Osteocyte (in vitro differentiated cells): ENCODE data around the gene ST14. TPM values are rescaled to one million over a fixed set of nuclear protein-coding genes. Genes with fewer than 3 reads are reported as not detected.
"Not testable (repeated sequence)": the region's sequence is repeated elsewhere in the genome, so short reads cannot be mapped to it uniquely, and the experiment has no call there.

Experiments
- DNase-seq: peaks from one replicate; pipeline ENCODE4 v3.0.0; 2021; ENCODE audit warnings: mixed read lengths; ENCODE audit not compliant: unreplicated experiment; ENCODE audit errors: extremely low spot score
- H3K27ac Mint-ChIP-seq: one replicate; pipeline ENCODE4 v1.8.0; 2021; ENCODE audit warnings: mild to moderate bottlenecking, mixed read lengths; ENCODE audit not compliant: unreplicated experiment
- H3K27me3 Mint-ChIP-seq: one replicate; pipeline ENCODE4 v1.8.0; 2021; ENCODE audit warnings: mixed read lengths; ENCODE audit not compliant: unreplicated experiment
- H3K36me3 Mint-ChIP-seq: one replicate; pipeline ENCODE4 v1.8.0; 2021; ENCODE audit warnings: mixed read lengths; ENCODE audit not compliant: unreplicated experiment
- H3K4me1 Mint-ChIP-seq: one replicate; pipeline ENCODE4 v1.8.0; 2021; ENCODE audit warnings: mixed read lengths; ENCODE audit not compliant: unreplicated experiment
- H3K4me3 Mint-ChIP-seq: one replicate; pipeline ENCODE4 v1.8.0; 2021; ENCODE audit warnings: mild to moderate bottlenecking, moderate library complexity, mixed read lengths; ENCODE audit not compliant: unreplicated experiment
- H3K9me3 Mint-ChIP-seq: one replicate; pipeline ENCODE4 v1.8.0; 2021; ENCODE audit warnings: mixed read lengths; ENCODE audit not compliant: unreplicated experiment
- CTCF ChIP-seq: fragments of 200-600 bp; sonication (generic); IDR thresholded peaks from 2 replicates; pipeline ENCODE4 v1.5.0; 2021; ENCODE audit warnings: antibody characterized with exemption, mild to moderate bottlenecking, moderate library complexity
- total RNA-seq: library from RNA; stranded (reverse); gene quantifications from 2 replicates; pipeline ENCODE4 v1.2.1, GENCODE V29; 2021

Gene ST14
- total RNA-seq, 1 donor from 2014 or later, result not detected

- TF ChIP-seq CTCF, result no peak
- no peak for DNase-seq
- no peaks in the 10 kb centered on the region for H3K27me3 Mint-ChIP-seq
- no peak overlapping the region for H3K27ac Mint-ChIP-seq
- no peak overlapping the region for H3K4me3 Mint-ChIP-seq
- H3K4me1 Mint-ChIP-seq, result peaks cover 6% of the 10 kb centered on the region
- peaks cover 3% of the 10 kb centered on the region for H3K36me3 Mint-ChIP-seq
- no peaks in the 10 kb centered on the region for H3K9me3 Mint-ChIP-seq
Measured at GRCh38 chr11:130246270-130246669, 86.7 kb downstream of the ST14 start.

- peaks cover 5% of the 10 kb centered on the region for H3K36me3 Mint-ChIP-seq
- DNase-seq, result no peak
- H3K4me1 Mint-ChIP-seq, result peaks cover 6% of the 10 kb centered on the region
- TF ChIP-seq CTCF, result no peak
- H3K27me3 Mint-ChIP-seq, result no peaks in the 10 kb centered on the region
- no peak overlapping the region for H3K4me3 Mint-ChIP-seq
- peaks cover under 1% of the 10 kb centered on the region for H3K9me3 Mint-ChIP-seq
- no peak overlapping the region for H3K27ac Mint-ChIP-seq
Measured at GRCh38 chr11:130246738-130247137, 87.2 kb downstream of the ST14 start.

DNA sequence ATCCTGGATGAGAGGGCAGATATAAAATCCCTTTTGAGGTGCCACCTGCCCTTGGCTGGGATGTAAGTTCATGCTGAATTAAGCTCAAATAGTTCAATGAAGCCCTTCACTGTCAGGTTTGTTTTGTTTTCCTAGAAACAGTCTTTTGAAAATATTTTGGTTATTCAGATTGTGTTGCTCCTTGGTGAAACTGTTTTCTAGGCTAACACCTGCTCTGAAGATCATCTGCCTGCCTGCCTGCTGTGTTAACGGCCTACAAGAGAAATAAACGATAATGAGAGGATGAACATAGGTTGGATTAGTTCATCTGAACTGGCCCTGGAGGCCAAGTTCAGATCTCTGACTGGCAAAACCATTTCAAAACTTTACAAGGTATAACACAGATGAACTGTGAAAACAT lies 87.7 kb downstream of the ST14 start:
- no peak for DNase-seq
- H3K27me3 Mint-ChIP-seq, result no peaks in the 10 kb centered on the region
- H3K4me3 Mint-ChIP-seq, result no peak overlapping the region
- H3K36me3 Mint-ChIP-seq, result peaks cover 9% of the 10 kb centered on the region
- no peak overlapping the region for H3K27ac Mint-ChIP-seq
- peaks cover 6% of the 10 kb centered on the region for H3K4me1 Mint-ChIP-seq
- H3K9me3 Mint-ChIP-seq, result peaks cover 6% of the 10 kb centered on the region
- no peak for TF ChIP-seq CTCF

GRCh38 chr11:130249371-130249770 lies 89.8 kb downstream of the ST14 start:
- no peak overlapping the region for H3K27ac Mint-ChIP-seq
- H3K4me1 Mint-ChIP-seq, result peaks cover 6% of the 10 kb centered on the region
- peaks cover 8% of the 10 kb centered on the region for H3K9me3 Mint-ChIP-seq
- no peak for TF ChIP-seq CTCF
- no peak for DNase-seq
- H3K4me3 Mint-ChIP-seq, result no peak overlapping the region
- H3K27me3 Mint-ChIP-seq, result no peaks in the 10 kb centered on the region
- H3K36me3 Mint-ChIP-seq, result peaks cover 21% of the 10 kb centered on the region

DNA sequence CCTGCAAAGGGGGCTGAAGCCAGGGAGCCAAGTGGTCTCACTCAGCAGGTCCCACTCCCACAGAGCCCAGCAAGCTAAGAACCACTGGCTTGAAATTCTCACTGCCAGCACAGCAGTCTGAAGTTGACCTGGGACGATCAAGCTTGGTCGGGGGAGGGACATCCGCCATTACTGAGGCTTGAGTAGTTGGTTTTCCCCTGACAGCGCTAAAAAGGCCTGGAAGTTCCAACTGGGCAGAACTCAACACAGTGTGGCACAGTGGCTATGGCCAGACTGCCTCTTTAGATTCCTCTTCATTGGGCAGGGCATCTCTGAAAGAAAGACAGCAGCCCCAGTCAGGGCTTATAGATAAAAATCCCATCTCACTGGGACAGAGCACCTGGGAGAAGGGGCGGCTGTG lies 90.3 kb downstream of the ST14 start:
- not testable (repeated sequence) for H3K4me3 Mint-ChIP-seq, H3K4me1 Mint-ChIP-seq, DNase-seq, H3K27me3 Mint-ChIP-seq, H3K9me3 Mint-ChIP-seq, H3K27ac Mint-ChIP-seq
- peaks cover 21% of the 10 kb centered on the region for H3K36me3 Mint-ChIP-seq

- H3K36me3 Mint-ChIP-seq, result peaks cover 26% of the 10 kb centered on the region
- H3K4me3 Mint-ChIP-seq, DNase-seq, H3K4me1 Mint-ChIP-seq, H3K27me3 Mint-ChIP-seq, H3K9me3 Mint-ChIP-seq, H3K27ac Mint-ChIP-seq: not testable (repeated sequence)
Measured at GRCh38 chr11:130251763-130252162, 92.2 kb downstream of the ST14 start.

Other genes starting within 250 kb of the ST14 start
- 15.3 and 17.2 TPM in 2 replicates for gene PRDM10, start 156.9 kb upstream of the ST14 start, total RNA-seq
- gene APLP2, start 89.9 kb upstream of the ST14 start, total RNA-seq, result 330 and 338 TPM in 2 replicates
- 28.1 and 32.5 TPM in 2 replicates for gene ZBTB44, start 155.1 kb downstream of the ST14 start, total RNA-seq